PC-9 (cell line): ENCODE measurements around the gene LAMC2. TPM values are rescaled to one million over a fixed set of nuclear protein-coding genes. Genes with fewer than 3 reads are reported as not detected.

Experiments used
- BruUV-seq: library from RNA; stranded (reverse); fragments of 400-500 nt; replicated peaks from 2 replicates; lab custom pipeline; 2021; lab: Mats Ljungman, UMichigan
- CTCF ChIA-PET: fragments of 300-600 bp; sonication (Branson Sonifier 250); formaldehyde crosslinking; loops from one replicate; lab custom pipeline; 2022; ENCODE audit warnings: antibody characterized with exemption; lab: Charles Lee
- POLR2A ChIA-PET: fragments of 300-600 bp; sonication (Branson Sonifier 250); formaldehyde crosslinking; loops from one replicate; lab custom pipeline; 2022; ENCODE audit warnings: antibody characterized with exemption; ENCODE audit not compliant: unreplicated experiment; lab: Charles Lee
- DNase-seq, 2 experiments: peaks; one replicate each; pipeline versions ENCODE4 v3.0.0 to v3.0.0-alpha.2; 2015 to 2022; ENCODE audit warnings: mixed read lengths in 1 of 2
- H2AFZ ChIP-seq: fragments of 200-600 bp; sonication (generic); 2 replicates; pipeline ENCODE4 v1.8.1; 2017; ENCODE audit warnings: antibody characterized with exemption
- H3F3A ChIP-seq: fragments of 200-600 bp; sonication (generic); 2 replicates; pipeline ENCODE4 v1.8.1; 2017; ENCODE audit warnings: antibody characterized with exemption, mild to moderate bottlenecking, low read depth; ENCODE audit not compliant: insufficient read depth
- H3K27ac ChIP-seq: fragments of 200-600 bp; sonication (generic); 2 replicates; pipeline ENCODE4 v1.6.1; 2016; ENCODE audit warnings: mixed run types
- H3K27me3 ChIP-seq: fragments of 200-600 bp; sonication (generic); 2 replicates; pipeline ENCODE4 v1.6.1; 2016; ENCODE audit warnings: low read depth, mixed run types; ENCODE audit not compliant: insufficient read depth
- H3K36me3 ChIP-seq: fragments of 200-600 bp; sonication (generic); 2 replicates; pipeline ENCODE4 v1.6.1; 2016; ENCODE audit warnings: low read depth, mixed run types
- H3K4me1 ChIP-seq: fragments of 200-600 bp; sonication (generic); replicated peaks from 2 replicates; pipeline ENCODE4 v1.6.1; 2016; ENCODE audit warnings: mixed run types; ENCODE audit not compliant: insufficient read depth
- H3K4me2 ChIP-seq: fragments of 200-600 bp; sonication (generic); 2 replicates; pipeline ENCODE4 v1.6.1; 2017; ENCODE audit warnings: mixed run types
- H3K4me3 ChIP-seq: fragments of 200-600 bp; sonication (generic); 2 replicates; pipeline ENCODE4 v1.6.1; 2016; ENCODE audit warnings: mixed run types
- H3K79me2 ChIP-seq: fragments of 200-600 bp; sonication (generic); 2 replicates; pipeline ENCODE4 v1.6.1; 2017; ENCODE audit warnings: low read depth, mixed run types
- H3K9me2 ChIP-seq: fragments of 200-600 bp; sonication (generic); 2 replicates; pipeline ENCODE4 v1.8.1; 2017; ENCODE audit warnings: mild to moderate bottlenecking; ENCODE audit not compliant: insufficient read depth
- H3K9me3 ChIP-seq: fragments of 200-600 bp; sonication (generic); 2 replicates; pipeline ENCODE4 v1.8.1; 2016; ENCODE audit warnings: low read depth; ENCODE audit not compliant: insufficient read depth
- H4K20me1 ChIP-seq: fragments of 200-600 bp; sonication (generic); 2 replicates; pipeline ENCODE4 v1.8.1; 2017; ENCODE audit not compliant: insufficient read depth
- CTCF ChIP-seq: fragments of 200-600 bp; sonication (generic); conservative IDR thresholded peaks from 2 replicates; pipeline ENCODE4 v1.6.1; 2017; ENCODE audit warnings: mixed run types, antibody characterized with exemption, mild to moderate bottlenecking, moderate library complexity
- EZH2 ChIP-seq: fragments of 200-600 bp; sonication (generic); IDR thresholded peaks from 2 replicates; pipeline ENCODE4 v1.8.0; 2017; ENCODE audit warnings: antibody characterized with exemption, low read depth
- intact Hi-C: fragments of 100-400 bp; cut with micrococcal nuclease; formaldehyde crosslinking; loops from one replicate; pipeline ENCODE4 v1.10.0; 2022; ENCODE audit not compliant: unreplicated experiment
- total RNA-seq: library from RNA; stranded (reverse); gene quantifications from 2 replicates; pipeline ENCODE4 v1.2.3, GENCODE V29; 2021

LAMC2 gene
- total RNA-seq, 1 experiment from 2014 or later = 109 TPM

GRCh38 chr1:183251959-183252450, 65.9 kb downstream of the LAMC2 start:
- TF ChIP-seq CTCF = no peak
- no peak for TF ChIP-seq EZH2
- no peak for DNase-seq
- H3K4me3 ChIP-seq = no peak overlapping the region
- intact Hi-C loops = no loop called here
- ChIA-PET CTCF (no interaction called here), POLR2A (no interaction called here)
- H3K4me1 ChIP-seq = peaks cover 6% of the 10 kb centered on the region
- peaks cover 11% of the 10 kb centered on the region for H3K36me3 ChIP-seq
- no peak overlapping the region for H2AFZ ChIP-seq
- no peaks in the 10 kb centered on the region for H3K27me3 ChIP-seq
- H4K20me1 ChIP-seq = no peaks in the 10 kb centered on the region
- H3K9me3 ChIP-seq = peaks cover 22% of the 10 kb centered on the region
- H3K27ac ChIP-seq = no peak overlapping the region
- H3K79me2 ChIP-seq = no peaks in the 10 kb centered on the region
- peaks cover 33% of the 10 kb centered on the region for H3F3A ChIP-seq
- H3K4me2 ChIP-seq = no peak overlapping the region
- BruUV-seq = no TSS peak
- H3K9me2 ChIP-seq = no peaks in the 10 kb centered on the region

DNA sequence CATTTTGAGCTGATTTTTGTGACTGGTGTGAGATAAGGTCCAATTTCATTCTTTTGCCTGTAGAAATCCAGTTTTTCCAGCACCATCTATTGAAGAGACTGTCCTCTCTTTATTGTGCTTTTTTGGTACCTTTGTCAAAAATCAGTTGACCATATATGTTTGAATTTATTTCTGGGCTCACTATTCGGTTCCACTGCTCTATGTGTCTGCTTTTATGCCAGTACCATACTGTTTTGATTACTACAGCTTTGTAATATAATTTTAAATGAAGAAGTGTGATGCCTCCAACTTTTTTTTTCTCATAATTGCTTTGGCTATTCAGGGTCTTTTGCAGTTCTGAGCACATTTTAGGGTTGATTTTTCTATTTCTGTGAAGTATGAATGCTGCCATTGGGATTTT, 69.0 kb downstream of the LAMC2 start:
- H3K4me2 ChIP-seq = no peak overlapping the region
- ChIA-PET CTCF (no interaction called here), POLR2A (no interaction called here)
- no peaks in the 10 kb centered on the region for H3K9me2 ChIP-seq
- peaks cover 11% of the 10 kb centered on the region for H3K36me3 ChIP-seq
- H3K4me1 ChIP-seq = no peaks in the 10 kb centered on the region
- intact Hi-C loops = no loop called here
- no peak for DNase-seq
- H3K4me3 ChIP-seq = no peak overlapping the region
- BruUV-seq = no TSS peak
- H3K27ac ChIP-seq = no peak overlapping the region
- H3K79me2 ChIP-seq = no peaks in the 10 kb centered on the region
- TF ChIP-seq CTCF (no peak), EZH2 (no peak)
- H3F3A ChIP-seq = peaks cover 15% of the 10 kb centered on the region; the same call in 1 of the 2 replicates
- H4K20me1 ChIP-seq = no peaks in the 10 kb centered on the region
- H2AFZ ChIP-seq = no peak overlapping the region
- H3K27me3 ChIP-seq = no peaks in the 10 kb centered on the region
- H3K9me3 ChIP-seq = peaks cover 18% of the 10 kb centered on the region

DNA sequence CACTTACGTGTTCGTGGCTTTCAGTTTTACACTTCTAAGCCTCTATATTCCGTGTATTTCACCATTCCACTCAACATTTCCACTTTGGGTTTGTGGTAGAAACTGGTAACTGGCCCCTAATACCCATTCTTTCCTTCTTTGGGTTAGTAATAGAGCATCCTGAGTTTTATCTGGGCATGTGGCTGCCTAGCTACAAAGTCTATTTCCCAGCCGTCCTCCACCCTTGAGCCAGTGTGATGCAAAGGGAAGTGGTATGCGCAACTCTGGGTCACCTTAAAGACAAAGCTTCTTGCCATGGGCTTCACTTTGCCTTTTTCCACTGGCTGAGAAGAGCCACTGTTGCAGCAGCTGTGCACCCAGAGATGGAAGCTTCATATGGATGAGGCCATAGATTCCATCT, 73.9 kb downstream of the LAMC2 start:
- H3F3A ChIP-seq = peaks cover 6% of the 10 kb centered on the region; the same call in 1 of the 2 replicates
- ChIA-PET CTCF (no interaction called here), POLR2A (interaction anchor here (0.7 kb wide), 1 partner anchor 1785 kb away, joined by 3 read pairs; no protein-coding TSS in a partner anchor)
- 0 out of 2 replicates have a peak, but pooled peaks cover 8% of the 10 kb centered on the region for H3K4me1 ChIP-seq
- no peaks in the 10 kb centered on the region for H3K79me2 ChIP-seq
- TF ChIP-seq CTCF = no peak
- TF ChIP-seq EZH2 = no peak
- H3K36me3 ChIP-seq = peaks cover 10% of the 10 kb centered on the region
- intact Hi-C loops = loop anchor here (5.0 kb wide), 1 partner anchor 567 kb away; no protein-coding TSS in a partner anchor
- H3K9me3 ChIP-seq = peaks cover 8% of the 10 kb centered on the region
- no peak overlapping the region for H3K27ac ChIP-seq
- H3K27me3 ChIP-seq = no peaks in the 10 kb centered on the region
- no peak overlapping the region for H3K4me2 ChIP-seq
- DNase-seq = no peak
- no peaks in the 10 kb centered on the region for H3K9me2 ChIP-seq
- no TSS peak for BruUV-seq
- no peak overlapping the region for H3K4me3 ChIP-seq
- no peaks in the 10 kb centered on the region for H4K20me1 ChIP-seq
- no peak overlapping the region for H2AFZ ChIP-seq
